Measurements from ENCODE around the gene MSANTD2.

MSANTD2 gene

DNA sequence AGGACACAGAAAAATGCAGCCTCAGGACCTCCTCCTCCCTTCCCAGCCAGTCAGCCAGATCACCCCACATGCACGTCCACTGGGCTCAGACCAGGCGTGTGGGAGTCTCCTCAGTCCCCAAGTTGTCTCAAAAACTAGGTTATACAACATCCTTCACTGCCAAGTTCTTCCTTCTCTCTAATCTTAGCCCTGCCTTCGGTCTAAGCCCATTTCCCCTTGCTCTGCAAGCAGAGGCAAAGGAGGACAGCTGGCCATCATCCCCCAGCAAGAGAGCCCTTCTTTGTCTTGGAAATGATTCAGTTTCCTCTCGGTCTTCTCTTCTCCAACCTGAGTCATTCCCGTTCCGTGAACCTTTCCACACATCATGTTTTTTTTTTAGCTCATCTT, 74.5 kb downstream of the MSANTD2 start:
- H3K9me3 ChIP-seq (ENCODE audit: control insufficient read depth in 2 of 2, low read length in 2 of 2) = no peaks in the 10 kb centered on the region
- H3K4me3 ChIP-seq (ENCODE audit: low read length in 2 of 2) = no peak overlapping the region
- H3K4me1 ChIP-seq (ENCODE audit: control insufficient read depth in 2 of 2, insufficient read depth in 2 of 2, low read length in 2 of 2) = peaks cover 13 to 14% of the 10 kb centered on the region in 2 donors
- H3K27me3 ChIP-seq (ENCODE audit: control insufficient read depth in 2 of 2, insufficient read depth in 2 of 2, low read length in 2 of 2) = no peaks in the 10 kb centered on the region
- H3K9ac ChIP-seq (ENCODE audit: low read depth in 1 of 2, low read length in 2 of 2) = no peak overlapping the region
- H3K27ac ChIP-seq (ENCODE audit: low read depth in 2 of 2, low read length in 2 of 2) = peak overlapping the region in 1 of 2 donors; percentile 57
- H3K36me3 ChIP-seq (ENCODE audit: control insufficient read depth in 2 of 2, insufficient read depth in 2 of 2, low read length in 2 of 2) = no peaks in the 10 kb centered on the region

DNA sequence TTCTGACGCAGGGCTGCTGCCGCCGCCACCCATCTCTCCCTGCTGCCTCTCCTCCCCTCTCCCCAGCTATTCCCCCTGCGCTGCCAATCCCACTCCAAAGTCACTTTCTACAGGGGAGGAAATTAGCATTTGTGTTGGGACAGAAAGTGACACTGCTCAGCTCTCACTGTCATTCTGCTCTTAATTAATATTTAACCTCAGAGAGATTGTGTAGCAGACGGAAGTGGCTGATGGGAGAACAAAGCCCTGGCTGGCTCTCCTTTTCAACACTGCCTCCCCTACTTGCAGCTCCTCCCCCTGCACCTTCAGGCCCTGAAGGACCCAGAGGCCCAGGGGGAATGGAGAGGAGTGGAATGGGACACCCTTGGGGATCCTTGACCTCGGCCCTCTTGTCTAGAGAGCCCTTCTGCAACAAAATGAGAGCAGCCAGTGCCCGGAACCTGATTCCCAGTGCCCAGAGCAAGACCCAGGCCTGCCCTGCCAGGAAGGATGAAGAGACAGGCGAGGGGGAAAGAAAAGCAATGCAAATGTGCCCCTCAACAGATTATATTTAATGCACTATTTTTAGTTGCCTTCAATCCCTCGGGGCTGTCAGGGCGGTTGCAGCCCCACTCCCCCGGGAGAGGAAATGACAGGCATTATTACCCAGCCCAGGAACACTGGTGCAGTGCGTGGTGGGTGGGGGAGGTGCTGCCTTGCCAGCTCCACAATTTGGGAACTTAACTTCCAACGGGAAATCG, 75.1 kb downstream of the MSANTD2 start:
- Histone ChIP-seq H3K9ac (ENCODE audit: low read depth in 1 of 2, low read length in 2 of 2) (no peak overlapping the region), H3K9me3 (ENCODE audit: control insufficient read depth in 2 of 2, low read length in 2 of 2) (no peaks in the 10 kb centered on the region), H3K4me3 (ENCODE audit: low read length in 2 of 2) (peak overlapping the region; percentile 19 to 55), H3K27me3 (ENCODE audit: control insufficient read depth in 2 of 2, insufficient read depth in 2 of 2, low read length in 2 of 2) (no peaks in the 10 kb centered on the region), H3K36me3 (ENCODE audit: control insufficient read depth in 2 of 2, insufficient read depth in 2 of 2, low read length in 2 of 2) (no peaks in the 10 kb centered on the region), H3K27ac (ENCODE audit: low read depth in 2 of 2, low read length in 2 of 2) (peak overlapping the region; percentile 56 to 57), H3K4me1 (ENCODE audit: control insufficient read depth in 2 of 2, insufficient read depth in 2 of 2, low read length in 2 of 2) (peaks cover 13 to 14% of the 10 kb centered on the region in 2 donors)

DNA sequence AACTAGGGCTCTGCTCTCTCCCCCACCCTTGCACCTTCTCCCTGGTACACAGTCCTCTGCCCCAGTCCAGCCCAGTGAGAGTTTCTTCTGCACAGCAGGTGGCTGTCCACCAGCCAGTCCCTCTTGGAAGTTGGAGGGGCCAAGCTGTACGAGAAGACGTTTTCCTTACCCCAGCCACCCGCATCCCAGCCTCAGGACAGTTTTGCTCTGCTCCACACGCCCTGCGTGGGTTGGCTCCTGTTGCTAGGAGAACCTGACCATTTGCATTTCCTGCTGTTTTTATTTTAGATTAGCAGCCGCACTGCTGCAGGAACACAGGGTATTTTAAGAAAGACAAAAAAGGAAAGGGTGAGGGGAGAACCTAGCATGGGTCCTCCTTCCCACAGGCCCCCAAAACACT, 78.0 kb downstream of the MSANTD2 start:
- Histone ChIP-seq H3K36me3 (ENCODE audit: control insufficient read depth in 2 of 2, insufficient read depth in 2 of 2, low read length in 2 of 2) (no peaks in the 10 kb centered on the region), H3K9me3 (ENCODE audit: control insufficient read depth in 2 of 2, low read length in 2 of 2) (no peaks in the 10 kb centered on the region), H3K9ac (ENCODE audit: low read depth in 1 of 2, low read length in 2 of 2) (no peak overlapping the region), H3K4me1 (ENCODE audit: control insufficient read depth in 2 of 2, insufficient read depth in 2 of 2, low read length in 2 of 2) (peaks cover 16 to 25% of the 10 kb centered on the region in 2 donors), H3K27ac (ENCODE audit: low read depth in 2 of 2, low read length in 2 of 2) (no peak overlapping the region), H3K4me3 (ENCODE audit: low read length in 2 of 2) (no peak overlapping the region), H3K27me3 (ENCODE audit: control insufficient read depth in 2 of 2, insufficient read depth in 2 of 2, low read length in 2 of 2) (peaks cover 18 to 20% of the 10 kb centered on the region in 2 donors)

DNA sequence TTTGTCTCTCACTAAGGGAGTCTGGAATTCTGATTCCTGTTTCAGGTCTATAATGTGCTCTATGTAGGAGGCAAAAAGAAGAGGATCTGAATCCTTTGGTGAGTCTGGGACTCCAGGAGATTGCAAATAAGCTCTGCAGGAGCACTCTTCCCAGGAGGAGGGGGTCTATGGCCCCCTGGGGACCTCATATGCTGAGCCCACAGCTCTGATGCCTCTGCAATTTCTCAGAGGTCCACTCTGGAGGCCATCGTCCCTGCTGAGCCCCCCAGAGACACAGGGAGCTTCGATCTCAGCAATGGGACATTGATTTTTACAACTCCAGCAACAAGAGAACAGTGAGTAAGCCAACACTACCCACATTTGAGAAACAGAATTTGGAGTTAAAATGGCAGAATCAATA, 80.7 kb downstream of the MSANTD2 start:
- no peak overlapping the region for H3K9ac ChIP-seq (ENCODE audit: low read depth in 1 of 2, low read length in 2 of 2)
- H3K27me3 ChIP-seq (ENCODE audit: control insufficient read depth in 2 of 2, insufficient read depth in 2 of 2, low read length in 2 of 2) = peaks cover 18 to 20% of the 10 kb centered on the region in 2 donors
- H3K4me3 ChIP-seq (ENCODE audit: low read length in 2 of 2) = no peak overlapping the region
- H3K9me3 ChIP-seq (ENCODE audit: control insufficient read depth in 2 of 2, low read length in 2 of 2) = no peaks in the 10 kb centered on the region
- no peaks in the 10 kb centered on the region for H3K36me3 ChIP-seq (ENCODE audit: control insufficient read depth in 2 of 2, insufficient read depth in 2 of 2, low read length in 2 of 2)
- H3K27ac ChIP-seq (ENCODE audit: low read depth in 2 of 2, low read length in 2 of 2) = no peak overlapping the region
- peaks cover 5 to 12% of the 10 kb centered on the region in 2 donors for H3K4me1 ChIP-seq (ENCODE audit: control insufficient read depth in 2 of 2, insufficient read depth in 2 of 2, low read length in 2 of 2)

DNA sequence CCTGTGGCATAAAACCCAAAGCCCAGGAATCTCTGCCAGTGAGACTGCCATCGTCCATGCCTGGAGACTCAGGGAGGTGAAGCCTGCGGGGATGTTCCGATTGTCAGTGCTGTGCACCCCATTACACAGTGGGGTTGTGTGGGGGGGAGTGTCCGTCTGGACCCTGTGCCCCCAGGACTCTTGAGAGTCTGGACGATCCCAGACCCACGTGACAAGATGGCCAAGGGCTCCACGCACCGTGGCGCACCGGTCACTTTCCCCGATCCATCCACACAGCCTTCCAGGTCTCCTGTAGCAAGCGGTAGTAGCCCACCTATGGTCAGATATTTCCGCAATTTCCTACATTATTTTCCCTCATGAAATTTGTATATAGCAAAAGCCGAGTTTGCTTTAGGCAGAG, 81.4 kb downstream of the MSANTD2 start:
- Histone ChIP-seq H3K9ac (ENCODE audit: low read depth in 1 of 2, low read length in 2 of 2) (no peak overlapping the region), H3K27ac (ENCODE audit: low read depth in 2 of 2, low read length in 2 of 2) (no peak overlapping the region), H3K27me3 (ENCODE audit: control insufficient read depth in 2 of 2, insufficient read depth in 2 of 2, low read length in 2 of 2) (peaks cover 18 to 20% of the 10 kb centered on the region in 2 donors), H3K9me3 (ENCODE audit: control insufficient read depth in 2 of 2, low read length in 2 of 2) (no peaks in the 10 kb centered on the region), H3K4me3 (ENCODE audit: low read length in 2 of 2) (no peak overlapping the region), H3K36me3 (ENCODE audit: control insufficient read depth in 2 of 2, insufficient read depth in 2 of 2, low read length in 2 of 2) (no peaks in the 10 kb centered on the region), H3K4me1 (ENCODE audit: control insufficient read depth in 2 of 2, insufficient read depth in 2 of 2, low read length in 2 of 2) (peaks cover 3 to 11% of the 10 kb centered on the region in 2 donors)

DNA sequence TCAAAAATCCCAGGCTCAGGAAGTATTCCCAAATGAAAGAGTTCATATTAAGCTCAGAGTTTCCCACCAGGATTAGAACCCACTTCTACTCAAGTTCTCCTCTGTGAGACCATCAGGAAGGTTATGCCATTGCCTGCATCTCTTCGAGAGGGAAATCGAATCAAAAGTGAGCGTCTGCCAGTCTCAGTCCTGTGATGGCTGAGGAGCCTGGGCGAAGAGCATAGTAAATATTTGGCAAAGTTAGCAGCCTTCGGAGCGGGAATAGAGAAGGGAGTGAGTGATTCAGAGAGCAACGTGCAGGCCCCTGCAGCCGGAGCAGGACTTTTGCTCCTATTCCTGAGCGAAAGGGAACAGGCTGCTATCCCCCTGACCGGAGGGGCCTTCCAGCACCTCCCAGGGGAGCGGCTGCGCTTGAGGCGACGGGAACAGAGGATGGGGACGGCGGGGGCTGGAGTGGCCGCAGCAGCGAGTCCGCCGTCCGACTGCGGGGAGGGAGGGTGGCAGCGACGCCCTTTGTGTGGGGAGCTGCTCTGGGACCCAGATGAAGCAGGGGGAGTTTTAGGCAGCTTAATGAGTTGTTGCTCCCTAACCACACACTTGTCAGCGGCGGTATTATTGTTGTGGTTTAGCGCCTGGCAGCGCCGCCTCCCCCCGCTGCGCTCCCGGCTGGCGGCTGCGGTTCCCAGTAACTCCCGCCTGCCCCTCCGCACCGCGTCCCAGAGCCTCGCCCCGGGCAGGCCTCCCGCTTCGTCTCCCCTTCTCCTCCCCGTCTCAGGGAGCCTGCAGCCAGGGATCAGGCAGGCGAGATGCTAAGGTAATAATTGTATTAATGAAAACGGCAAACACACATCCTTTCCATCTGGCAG, 82.2 kb downstream of the MSANTD2 start:
- H3K9ac ChIP-seq (ENCODE audit: low read depth in 1 of 2, low read length in 2 of 2) = peak overlapping the region in 1 of 2 donors; percentile 27
- H3K27me3 ChIP-seq (ENCODE audit: control insufficient read depth in 2 of 2, insufficient read depth in 2 of 2, low read length in 2 of 2) = peaks cover 18 to 20% of the 10 kb centered on the region in 2 donors
- no peak overlapping the region for H3K27ac ChIP-seq (ENCODE audit: low read depth in 2 of 2, low read length in 2 of 2)
- peak overlapping the region; percentile 59 to 60 for H3K4me3 ChIP-seq (ENCODE audit: low read length in 2 of 2)
- H3K9me3 ChIP-seq (ENCODE audit: control insufficient read depth in 2 of 2, low read length in 2 of 2) = no peaks in the 10 kb centered on the region
- no peaks in the 10 kb centered on the region for H3K36me3 ChIP-seq (ENCODE audit: control insufficient read depth in 2 of 2, insufficient read depth in 2 of 2, low read length in 2 of 2)
- peaks cover 3 to 11% of the 10 kb centered on the region in 2 donors for H3K4me1 ChIP-seq (ENCODE audit: control insufficient read depth in 2 of 2, insufficient read depth in 2 of 2, low read length in 2 of 2)

DNA sequence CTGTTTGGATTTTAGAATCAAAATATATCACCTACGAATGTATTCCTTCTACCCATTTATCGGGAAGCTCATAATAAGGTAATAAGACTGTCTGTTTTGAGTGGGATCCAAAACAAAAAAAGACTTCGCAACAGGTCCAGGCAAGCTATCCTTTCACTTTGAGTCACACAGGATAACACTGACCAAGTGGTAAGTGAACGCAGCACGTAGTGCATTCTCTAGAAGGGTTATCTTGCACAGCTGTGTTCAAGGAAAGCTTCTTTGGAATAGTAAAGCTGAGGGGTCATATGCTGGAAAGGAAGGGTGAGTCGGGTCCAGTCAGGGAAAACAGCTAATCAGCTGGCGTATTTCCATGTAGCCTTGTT, 82.8 kb downstream of the MSANTD2 start:
- H3K27ac ChIP-seq (ENCODE audit: low read depth in 2 of 2, low read length in 2 of 2) = no peak overlapping the region

DNA sequence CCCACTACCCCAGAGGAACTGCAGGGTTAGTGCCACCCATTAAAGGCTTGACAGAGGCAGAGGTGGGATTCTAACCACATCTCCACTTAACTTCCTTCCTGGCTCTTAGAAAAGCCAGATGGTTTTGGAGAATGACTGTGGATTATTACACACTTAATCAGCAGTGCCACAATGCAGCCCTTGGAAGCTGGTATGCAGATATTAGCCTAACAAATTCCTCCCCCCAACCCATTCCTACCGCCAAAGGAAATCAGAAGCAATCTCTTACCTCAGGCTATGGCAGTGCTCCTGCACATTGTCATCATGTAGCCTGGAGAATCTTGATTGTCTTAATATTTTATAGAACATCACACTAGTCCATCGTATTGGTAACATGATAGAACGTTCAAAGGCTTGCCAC, 83.6 kb downstream of the MSANTD2 start:
- H3K27me3 ChIP-seq (ENCODE audit: control insufficient read depth in 2 of 2, insufficient read depth in 2 of 2, low read length in 2 of 2) = peaks cover 18 to 20% of the 10 kb centered on the region in 2 donors
- no peaks in the 10 kb centered on the region for H3K9me3 ChIP-seq (ENCODE audit: control insufficient read depth in 2 of 2, low read length in 2 of 2)
- H3K4me1 ChIP-seq (ENCODE audit: control insufficient read depth in 2 of 2, insufficient read depth in 2 of 2, low read length in 2 of 2) = peaks cover 3 to 11% of the 10 kb centered on the region in 2 donors

More for the DNA sequence above, 82.8 kb downstream of the MSANTD2 start:
- no peaks in the 10 kb centered on the region for H3K9me3 ChIP-seq (ENCODE audit: control insufficient read depth in 2 of 2, low read length in 2 of 2)
- H3K9ac ChIP-seq (ENCODE audit: low read depth in 1 of 2, low read length in 2 of 2) = peak overlapping the region in 1 of 2 donors; percentile 27
- H3K36me3 ChIP-seq (ENCODE audit: control insufficient read depth in 2 of 2, insufficient read depth in 2 of 2, low read length in 2 of 2) = no peaks in the 10 kb centered on the region
- H3K4me1 ChIP-seq (ENCODE audit: control insufficient read depth in 2 of 2, insufficient read depth in 2 of 2, low read length in 2 of 2) = peaks cover 3 to 11% of the 10 kb centered on the region in 2 donors
- H3K4me3 ChIP-seq (ENCODE audit: low read length in 2 of 2) = peak overlapping the region; percentile 59 to 60
- peaks cover 18 to 20% of the 10 kb centered on the region in 2 donors for H3K27me3 ChIP-seq (ENCODE audit: control insufficient read depth in 2 of 2, insufficient read depth in 2 of 2, low read length in 2 of 2)

More for the DNA sequence above, 83.6 kb downstream of the MSANTD2 start:
- H3K36me3 ChIP-seq (ENCODE audit: control insufficient read depth in 2 of 2, insufficient read depth in 2 of 2, low read length in 2 of 2) = no peaks in the 10 kb centered on the region
- H3K27ac ChIP-seq (ENCODE audit: low read depth in 2 of 2, low read length in 2 of 2) = no peak overlapping the region
- no peak overlapping the region for H3K9ac ChIP-seq (ENCODE audit: low read depth in 1 of 2, low read length in 2 of 2)
- no peak overlapping the region for H3K4me3 ChIP-seq (ENCODE audit: low read length in 2 of 2)

Measured in mucosa of rectum (tissue), 2 donors.